Measurements from ENCODE around the gene EYS. TPM values are rescaled to one million over a fixed set of nuclear protein-coding genes. Genes with fewer than 3 reads are reported as not detected.
"Not testable (repeated sequence)": the region's sequence is repeated elsewhere in the genome, so short reads cannot be mapped to it uniquely, and the experiment has no call there.

The EYS gene
- total and polyA plus RNA-seq, 2 of the 13 experiments (the other 11 are each of a cell fraction or from before 2014, with no cell fraction given) = 0.04 to 0.07 TPM

GRCh38 chr6:63953336-63954021, 1753.5 kb downstream of the EYS start:
- not testable (repeated sequence) for H3K9me3 ChIP-seq (ENCODE audit: low read length)

GRCh38 chr6:63947792-63948529, 1759.1 kb downstream of the EYS start:
- Histone ChIP-seq H3K27me3 (ENCODE audit: control insufficient read depth in 1 of 2, insufficient read depth in 2 of 2, low read length in 2 of 2) (no peaks in the 10 kb centered on the region; a peak in 1 of 5 replicates), H3K4me1 (ENCODE audit: insufficient read depth, low read length) (peaks cover 12% of the 10 kb centered on the region), H3K9ac (ENCODE audit: insufficient read depth, low read depth, low read length) (no peak overlapping the region), H3K36me3 (replicated peaks in 1 of 2; ENCODE audit: control insufficient read depth in 1 of 2, insufficient read depth in 2 of 2, low read length in 2 of 2) (no peaks in the 10 kb centered on the region), H4K20me1 (ENCODE audit: insufficient read depth, low read length) (no peaks in the 10 kb centered on the region), H3K9me3 (ENCODE audit: low read length) (no peaks in the 10 kb centered on the region), H2AFZ (ENCODE audit: low read length) (no peak overlapping the region), H3K4me2 (ENCODE audit: low read depth, low read length) (no peak overlapping the region), H3K79me2 (ENCODE audit: insufficient read depth, low read length) (no peaks in the 10 kb centered on the region), H3K4me3 (replicated peaks in 1 of 3; ENCODE audit: insufficient read depth in 1 of 3, low read depth in 2 of 3, low read length in 3 of 3) (no peak overlapping the region), H3K27ac (ENCODE audit: extremely low read length, insufficient read depth, low read length) (no peak overlapping the region)
- DNase-seq (ENCODE audit: low spot score) (no peak), FAIRE-seq (no peak), ATAC-seq (no peak)
- POLR2A ChIA-PET = no interaction called here
- CTCF ChIA-PET (ENCODE audit: low intra/inter-chr PET ratio, low total read pairs) = no interaction called here
- in situ Hi-C loops (cut with HindIII; ENCODE audit: extremely low pct_ligation_motif_present, low pct_unique_long_range_greater_than_20kb) (no loop called here), intact Hi-C loops (cut with micrococcal nuclease; ENCODE audit: unreplicated experiment) (no loop called here)
- no TSS peak for BruUV-seq (replicated peaks)
- WGBS (ENCODE audit: low lambda C conversion rate) = 1% methylated on average over 3 of the region's 3 CpGs
- TF ChIP-seq ZNF275 (CRISPR knock-in tag; IDR thresholded peaks at IDR 0.05; ENCODE audit: borderline replicate concordance) (no peak), SRSF4 (IDR thresholded peaks at IDR 0.05; ENCODE audit: low read depth, low read length, poor library complexity, severe bottlenecking) (no peak), MTF1 (CRISPR knock-in tag; IDR thresholded peaks at IDR 0.05) (no peak), ZNF263 (CRISPR knock-in tag; IDR thresholded peaks at IDR 0.05) (no peak), SALL2 (CRISPR knock-in tag; IDR thresholded peaks at IDR 0.05) (no peak), CBX5 (CRISPR knock-in tag; IDR thresholded peaks at IDR 0.05; ENCODE audit: borderline replicate concordance) (no peak), ZNF607 (CRISPR knock-in tag; IDR thresholded peaks at IDR 0.05; ENCODE audit: borderline replicate concordance) (no peak), NFATC3 (CRISPR knock-in tag; IDR thresholded peaks at IDR 0.05) (no peak), MXD4 (CRISPR knock-in tag; IDR thresholded peaks at IDR 0.05) (no peak), ZNF557 (CRISPR knock-in tag; IDR thresholded peaks at IDR 0.05) (no peak)

More at GRCh38 chr6:63953336-63954021, 1753.5 kb downstream of the EYS start:
- H3K4me1 ChIP-seq (ENCODE audit: insufficient read depth, low read length); H3K36me3 ChIP-seq (replicated peaks in 1 of 2; ENCODE audit: control insufficient read depth in 1 of 2, insufficient read depth in 2 of 2, low read length in 2 of 2); H3K9ac ChIP-seq (ENCODE audit: insufficient read depth, low read depth, low read length); DNase-seq (ENCODE audit: low spot score); H3K79me2 ChIP-seq (ENCODE audit: insufficient read depth, low read length); H3K4me2 ChIP-seq (ENCODE audit: low read depth, low read length); H4K20me1 ChIP-seq (ENCODE audit: insufficient read depth, low read length); BruUV-seq (replicated peaks); H3K27ac ChIP-seq (ENCODE audit: extremely low read length, insufficient read depth, low read length); POLR2A ChIA-PET; H3K27me3 ChIP-seq (ENCODE audit: control insufficient read depth in 1 of 2, insufficient read depth in 2 of 2, low read length in 2 of 2); intact Hi-C loops (cut with micrococcal nuclease; ENCODE audit: unreplicated experiment); H2AFZ ChIP-seq (ENCODE audit: low read length); FAIRE-seq; H3K4me3 ChIP-seq (replicated peaks in 1 of 3; ENCODE audit: insufficient read depth in 1 of 3, low read depth in 2 of 3, low read length in 3 of 3); in situ Hi-C loops (cut with HindIII; ENCODE audit: extremely low pct_ligation_motif_present, low pct_unique_long_range_greater_than_20kb); CTCF ChIA-PET (ENCODE audit: low intra/inter-chr PET ratio, low total read pairs); ATAC-seq: not testable (repeated sequence)
- WGBS (ENCODE audit: low lambda C conversion rate) = 19% methylated on average over 3 of the region's 3 CpGs

Data from HepG2 (cell line).